RWPE2 (cell line): Measurements from ENCODE around the gene GCNT2.
"Not testable (repeated sequence)": the region's sequence is repeated elsewhere in the genome, so short reads cannot be mapped to it uniquely, and the experiment has no call there.

Experiments used
- ATAC-seq: fragments of 200-7000 bp; cut with Tn5 transposase; 3 replicates; pipeline ENCODE4 v1.9.1; 2021; ENCODE audit warnings: low read depth
- DNase-seq: peaks from one replicate; pipeline ENCODE4 v3.0.0-alpha.2; 2020; ENCODE audit warnings: low spot score
- H3K27ac ChIP-seq: fragments of 450-650 bp; 2 replicates; pipeline ENCODE4 v1.5.1; 2017; ENCODE audit warnings: mild to moderate bottlenecking; ENCODE audit not compliant: poor library complexity, severe bottlenecking
- H3K27me3 ChIP-seq: fragments of 250-450 bp; sonication (Bioruptor Pico); 2 replicates; pipeline ENCODE4 v1.5.1; 2021; ENCODE audit warnings: mild to moderate bottlenecking, moderate library complexity; ENCODE audit not compliant: insufficient read depth, poor library complexity, severe bottlenecking
- H3K36me3 ChIP-seq: fragments of 250-450 bp; sonication (Bioruptor Pico); 2 replicates; pipeline ENCODE4 v1.5.1; 2020; ENCODE audit warnings: low read depth, mild to moderate bottlenecking, moderate library complexity
- H3K4me1 ChIP-seq: fragments of 250-450 bp; sonication (Bioruptor Pico); 2 replicates; pipeline ENCODE4 v1.5.1; 2021; ENCODE audit warnings: mild to moderate bottlenecking, moderate library complexity; ENCODE audit not compliant: insufficient read depth, poor library complexity, severe bottlenecking
- H3K4me3 ChIP-seq: fragments of 250-450 bp; sonication (Bioruptor Pico); 2 replicates; pipeline ENCODE4 v1.5.1; 2021; ENCODE audit warnings: mild to moderate bottlenecking, moderate library complexity; ENCODE audit not compliant: severe bottlenecking
- H3K9me3 ChIP-seq: fragments of 250-450 bp; sonication (Bioruptor Pico); 2 replicates; pipeline ENCODE4 v1.5.1; 2021; ENCODE audit warnings: mild to moderate bottlenecking, moderate library complexity; ENCODE audit not compliant: severe bottlenecking
- TF ChIP-seq, protein P1 (sequence below): fragments of 450-650 bp; IDR thresholded peaks from one replicate; pipeline ENCODE4 v1.5.1; 2017; ENCODE audit warnings: mild to moderate bottlenecking, moderate library complexity; ENCODE audit not compliant: poor library complexity, severe bottlenecking

GCNT2 gene

DNA sequence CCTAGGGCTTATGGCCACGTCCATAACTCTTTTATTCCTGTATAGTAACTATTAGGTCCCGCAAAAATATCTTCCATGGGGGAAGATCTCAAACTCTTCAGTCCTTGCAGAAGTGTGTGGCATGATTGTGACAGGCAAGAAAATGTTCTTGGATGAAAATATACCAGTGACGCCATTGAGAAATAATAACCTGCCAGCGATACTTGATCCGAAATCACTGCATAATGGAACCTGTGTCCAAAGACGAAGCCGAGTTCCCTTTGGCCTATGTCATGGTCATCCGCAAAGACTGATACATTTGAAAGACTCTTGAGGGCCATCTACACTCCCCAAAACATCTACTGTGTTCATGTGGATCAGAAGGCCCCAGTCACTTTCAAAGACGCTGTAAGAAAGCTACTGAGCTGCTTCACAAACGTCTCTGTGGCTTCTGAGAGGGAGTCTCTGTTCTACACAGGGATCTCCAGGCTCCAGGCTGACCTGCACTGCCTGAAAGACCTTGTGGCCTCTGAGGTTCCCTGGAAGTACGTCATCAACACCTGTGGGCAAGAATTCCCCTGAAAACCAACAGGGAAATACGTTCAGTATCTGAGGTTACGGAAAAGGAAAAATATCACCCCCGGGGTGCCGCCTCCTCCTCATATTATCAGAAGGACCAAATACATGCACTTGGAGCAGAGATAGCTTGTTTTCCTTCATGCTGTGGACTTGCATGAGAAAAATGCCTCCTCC, 6.9 kb upstream of the GCNT2 start:
- Histone ChIP-seq H3K27ac (no peak overlapping the region), H3K4me1 (peaks cover 6% of the 10 kb centered on the region), H3K9me3 (no peaks in the 10 kb centered on the region), H3K27me3 (no peaks in the 10 kb centered on the region), H3K4me3 (no peak overlapping the region), H3K36me3 (no peaks in the 10 kb centered on the region)
- no peak for ATAC-seq
- DNase-seq = no peak
- TF ChIP-seq, protein P1, sequence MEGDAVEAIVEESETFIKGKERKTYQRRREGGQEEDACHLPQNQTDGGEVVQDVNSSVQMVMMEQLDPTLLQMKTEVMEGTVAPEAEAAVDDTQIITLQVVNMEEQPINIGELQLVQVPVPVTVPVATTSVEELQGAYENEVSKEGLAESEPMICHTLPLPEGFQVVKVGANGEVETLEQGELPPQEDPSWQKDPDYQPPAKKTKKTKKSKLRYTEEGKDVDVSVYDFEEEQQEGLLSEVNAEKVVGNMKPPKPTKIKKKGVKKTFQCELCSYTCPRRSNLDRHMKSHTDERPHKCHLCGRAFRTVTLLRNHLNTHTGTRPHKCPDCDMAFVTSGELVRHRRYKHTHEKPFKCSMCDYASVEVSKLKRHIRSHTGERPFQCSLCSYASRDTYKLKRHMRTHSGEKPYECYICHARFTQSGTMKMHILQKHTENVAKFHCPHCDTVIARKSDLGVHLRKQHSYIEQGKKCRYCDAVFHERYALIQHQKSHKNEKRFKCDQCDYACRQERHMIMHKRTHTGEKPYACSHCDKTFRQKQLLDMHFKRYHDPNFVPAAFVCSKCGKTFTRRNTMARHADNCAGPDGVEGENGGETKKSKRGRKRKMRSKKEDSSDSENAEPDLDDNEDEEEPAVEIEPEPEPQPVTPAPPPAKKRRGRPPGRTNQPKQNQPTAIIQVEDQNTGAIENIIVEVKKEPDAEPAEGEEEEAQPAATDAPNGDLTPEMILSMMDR = no peak

- no peak overlapping the region for H3K4me3 ChIP-seq
- TF ChIP-seq, protein P1 = no peak
- H3K27me3 ChIP-seq = no peaks in the 10 kb centered on the region
- no peaks in the 10 kb centered on the region for H3K36me3 ChIP-seq
- DNase-seq (no peak), ATAC-seq (no peak)
- peaks cover 11% of the 10 kb centered on the region for H3K4me1 ChIP-seq
- no peak overlapping the region for H3K27ac ChIP-seq
- no peaks in the 10 kb centered on the region for H3K9me3 ChIP-seq
Measured at GRCh38 chr6:10516953-10517352, 4.2 kb upstream of the GCNT2 start.

DNA sequence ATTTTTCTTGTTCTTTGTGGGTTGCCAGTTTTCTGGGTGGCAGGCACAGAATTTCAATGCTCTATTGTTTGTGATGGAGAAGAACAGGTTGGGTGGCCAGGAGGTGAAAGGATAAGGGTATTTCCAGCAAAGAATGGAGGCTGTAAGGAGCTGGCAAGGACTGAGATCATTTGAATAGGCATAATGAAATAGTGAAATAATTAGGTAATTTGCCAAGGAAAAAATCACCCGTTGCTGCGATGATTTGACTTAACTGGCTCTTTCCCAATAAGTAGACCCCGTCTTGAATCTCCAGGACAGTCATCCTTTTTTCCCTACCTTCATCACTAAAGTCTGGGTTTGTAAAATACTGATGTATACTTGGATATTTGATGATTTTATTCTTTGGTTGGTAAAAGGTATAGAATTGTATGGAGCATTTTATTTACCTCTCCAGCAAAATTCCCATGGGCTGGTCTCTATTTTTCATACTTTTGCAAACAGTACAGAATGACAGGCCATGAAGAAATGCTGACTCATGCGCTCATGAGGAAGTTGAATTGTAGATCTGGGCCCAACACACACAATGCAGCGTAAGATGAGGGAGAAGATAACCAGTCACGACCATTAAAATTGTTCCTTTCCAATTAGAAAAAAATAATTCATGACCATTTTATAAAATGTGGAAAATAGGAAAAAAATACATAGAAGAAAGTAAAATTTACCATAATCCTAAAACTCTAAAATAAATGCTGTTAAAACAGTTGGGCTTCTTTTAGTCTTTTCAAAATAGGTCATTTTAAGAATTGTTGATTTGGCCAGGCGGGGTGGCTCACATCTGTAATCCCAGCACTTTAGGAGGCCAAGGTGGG, 2.4 kb upstream of the GCNT2 start:
- ATAC-seq = peak; percentile 54; the same call in 2 of the 3 replicates
- Histone ChIP-seq H3K36me3 (no peaks in the 10 kb centered on the region), H3K9me3 (no peaks in the 10 kb centered on the region), H3K4me3 (no peak overlapping the region), H3K4me1 (peaks cover 11% of the 10 kb centered on the region), H3K27me3 (no peaks in the 10 kb centered on the region), H3K27ac (no peak overlapping the region)
- no peak for DNase-seq
- TF ChIP-seq, protein P1 = no peak

GRCh38 chr6:10519408-10519697, 1.8 kb upstream of the GCNT2 start:
- not testable (repeated sequence) for H3K36me3 ChIP-seq, H3K9me3 ChIP-seq, H3K27ac ChIP-seq, ATAC-seq, H3K4me3 ChIP-seq, H3K27me3 ChIP-seq, DNase-seq
- H3K4me1 ChIP-seq = peaks cover 11% of the 10 kb centered on the region

DNA sequence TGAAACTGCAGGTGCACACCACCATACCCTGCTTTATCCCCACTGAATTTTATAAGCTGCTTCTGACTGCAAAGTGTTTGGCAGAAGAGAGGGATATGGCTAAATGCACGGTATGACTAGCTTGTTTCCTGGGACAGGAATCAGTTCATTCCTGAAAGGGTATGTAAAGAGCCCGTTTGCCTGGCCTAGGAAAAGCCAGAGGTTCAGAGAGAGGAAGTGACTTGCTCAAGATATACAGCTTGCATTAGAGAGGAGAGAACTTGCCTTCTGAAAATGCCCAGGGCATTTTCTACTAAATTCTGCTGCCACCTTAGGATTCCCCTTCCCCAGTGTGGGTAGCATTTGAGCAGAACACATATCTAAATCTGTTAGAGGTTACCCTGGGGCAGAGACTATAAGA, 683 bp upstream of the GCNT2 start:
- H3K9me3 ChIP-seq = no peaks in the 10 kb centered on the region
- TF ChIP-seq, protein P1 = no peak
- ATAC-seq (0 out of 3 replicates have a peak, but pooled peaks have one; percentile 41), DNase-seq (no peak)
- H3K36me3 ChIP-seq = no peaks in the 10 kb centered on the region
- H3K27me3 ChIP-seq = no peaks in the 10 kb centered on the region
- H3K27ac ChIP-seq = peak overlapping the region; percentile 17
- H3K4me3 ChIP-seq = no peak overlapping the region
- H3K4me1 ChIP-seq = peaks cover 11% of the 10 kb centered on the region
